AG04449 (cell line): Measurements from ENCODE around the gene RNF138.

Source experiments
- CTCF ChIA-PET: fragments of 350-600 bp; formaldehyde crosslinking; extraction: SDS; loops from one replicate; lab custom pipeline; 2021; ENCODE audit warnings: antibody characterized with exemption; lab: Yijun Ruan, JAX
- POLR2A ChIA-PET: fragments of 400-600, 350-600 bp; formaldehyde crosslinking; extraction: SDS; loops from one replicate; lab custom pipeline; 2020; ENCODE audit warnings: antibody characterized with exemption, inconsistent platforms; lab: Yijun Ruan, JAX
- DNase-seq: peaks from one replicate; pipeline ENCODE4 v3.0.0-alpha.2; 2010; ENCODE audit warnings: low read depth, low spot score
- H3K4me3 ChIP-seq: 2 replicates; pipeline ENCODE4 v1.5.1; 2011; ENCODE audit warnings: low read depth, mild to moderate bottlenecking, control low read depth, low read length
- CTCF ChIP-seq: IDR thresholded peaks from one replicate; pipeline ENCODE4 v1.5.1; 2011; ENCODE audit warnings: mild to moderate bottlenecking, moderate library complexity, low read length, control low read depth, inconsistent platforms; ENCODE audit not compliant: insufficient read depth; ENCODE audit errors: missing control alignments

The RNF138 gene

GRCh38 chr18:32093102-32093511 is 1.4 kb downstream of the RNF138 start:
- DNase-seq, result no peak
- ChIA-PET CTCF (no interaction called here), POLR2A (no interaction called here)
- H3K4me3 ChIP-seq, result peak overlapping the region; percentile 95
- no peak for TF ChIP-seq CTCF

GRCh38 chr18:32093523-32093922 is 1.8 kb downstream of the RNF138 start:
- no peak for TF ChIP-seq CTCF
- DNase-seq, result no peak
- CTCF ChIA-PET, result no interaction called here
- H3K4me3 ChIP-seq, result peak overlapping the region; percentile 95
- POLR2A ChIA-PET, result no interaction called here

GRCh38 chr18:32095192-32095899 is 3.7 kb downstream of the RNF138 start:
- no peak overlapping the region for H3K4me3 ChIP-seq
- DNase-seq, result no peak
- ChIA-PET POLR2A (no interaction called here), CTCF (no interaction called here)
- no peak for TF ChIP-seq CTCF

- H3K4me3 ChIP-seq, result no peak overlapping the region
- no peak for DNase-seq
- ChIA-PET CTCF (no interaction called here), POLR2A (no interaction called here)
- TF ChIP-seq CTCF, result no peak
Measured at GRCh38 chr18:32095900-32096229, 4.2 kb downstream of the RNF138 start.

- no peak for TF ChIP-seq CTCF
- no peak overlapping the region for H3K4me3 ChIP-seq
- no peak for DNase-seq
- ChIA-PET CTCF (no interaction called here), POLR2A (no interaction called here)
Measured at GRCh38 chr18:32096946-32097345, 5.3 kb downstream of the RNF138 start.

- POLR2A ChIA-PET, result no interaction called here
Measured at GRCh38 chr18:32104516-32104915, 12.8 kb downstream of the RNF138 start.

More at GRCh38 chr18:32104516-32104915, 12.8 kb downstream of the RNF138 start:
- no peak for TF ChIP-seq CTCF
- no peak overlapping the region for H3K4me3 ChIP-seq
- DNase-seq, result no peak
- CTCF ChIA-PET, result interaction anchor here (0.6 kb wide), 1 partner anchor 383 kb away, joined by 3 read pairs; no protein-coding TSS in a partner anchor
